GM18907 (cell line): Measurements from ENCODE around the gene RBP7.

Experiments
- ATAC-seq: cut with Tn5 transposase; IDR thresholded peaks from one replicate; pipeline ENCODE4 v1.9.1; 2021; ENCODE audit warnings: mild to moderate bottlenecking, moderate library complexity; ENCODE audit not compliant: unreplicated experiment

Gene RBP7

DNA sequence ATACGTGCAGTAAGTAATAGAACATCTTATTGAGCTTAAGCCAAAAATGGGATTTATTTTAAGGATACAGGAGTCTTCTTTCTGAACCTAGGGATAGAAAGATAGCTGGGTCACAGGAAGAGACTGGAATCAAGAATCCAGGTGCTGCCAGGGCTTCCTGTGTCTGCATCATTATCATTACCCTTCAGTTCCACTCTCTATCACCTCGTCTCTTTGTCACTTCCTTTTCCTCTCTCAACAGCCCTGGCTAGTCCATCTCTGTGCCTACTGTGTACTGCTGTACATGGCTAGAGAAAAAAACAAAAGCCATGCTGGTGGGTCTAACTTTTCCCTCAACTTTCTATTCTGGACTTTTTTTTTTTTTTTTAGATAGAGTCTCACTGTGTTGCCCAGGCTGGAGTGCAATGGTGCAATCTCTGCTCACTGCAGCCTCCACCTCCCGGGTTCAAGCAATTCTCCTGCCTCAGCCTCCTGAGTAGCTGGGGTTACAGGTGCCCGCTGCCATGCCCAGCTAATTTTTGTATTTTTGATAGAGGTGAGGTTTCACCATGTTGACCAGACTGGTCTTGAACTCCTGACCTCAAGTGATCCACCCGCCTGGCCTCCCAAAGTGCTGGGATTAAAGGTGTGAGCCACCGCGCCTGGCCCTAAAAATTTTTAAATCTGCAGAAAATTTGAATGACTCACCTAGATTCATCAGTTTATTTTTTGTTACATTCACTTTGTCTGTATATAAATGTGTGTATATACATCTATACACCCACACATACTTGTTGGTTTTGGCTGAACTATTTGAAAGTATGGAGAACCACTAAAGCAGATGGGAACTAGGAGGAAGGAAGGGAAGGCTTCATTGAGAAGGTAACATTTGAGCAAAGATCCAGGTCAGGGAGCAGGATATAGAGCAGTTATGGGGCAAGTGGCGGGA is 67.7 kb downstream of the RBP7 start:
- no peak for ATAC-seq

GRCh38 chr1:10065344-10065685 is 68.3 kb downstream of the RBP7 start:
- no peak for ATAC-seq
